ENCODE measurements around the gene GDNF. TPM values are rescaled to one million over a fixed set of nuclear protein-coding genes. Genes with fewer than 3 reads are reported as not detected.
A peak's percentile ranks its signal among the peaks of the same experiment; 100 is the strongest.

Gene GDNF
- total and polyA plus RNA-seq, 10 donors, result 0.02 to 0.88 (median 0.15) TPM; not detected in 2

DNA sequence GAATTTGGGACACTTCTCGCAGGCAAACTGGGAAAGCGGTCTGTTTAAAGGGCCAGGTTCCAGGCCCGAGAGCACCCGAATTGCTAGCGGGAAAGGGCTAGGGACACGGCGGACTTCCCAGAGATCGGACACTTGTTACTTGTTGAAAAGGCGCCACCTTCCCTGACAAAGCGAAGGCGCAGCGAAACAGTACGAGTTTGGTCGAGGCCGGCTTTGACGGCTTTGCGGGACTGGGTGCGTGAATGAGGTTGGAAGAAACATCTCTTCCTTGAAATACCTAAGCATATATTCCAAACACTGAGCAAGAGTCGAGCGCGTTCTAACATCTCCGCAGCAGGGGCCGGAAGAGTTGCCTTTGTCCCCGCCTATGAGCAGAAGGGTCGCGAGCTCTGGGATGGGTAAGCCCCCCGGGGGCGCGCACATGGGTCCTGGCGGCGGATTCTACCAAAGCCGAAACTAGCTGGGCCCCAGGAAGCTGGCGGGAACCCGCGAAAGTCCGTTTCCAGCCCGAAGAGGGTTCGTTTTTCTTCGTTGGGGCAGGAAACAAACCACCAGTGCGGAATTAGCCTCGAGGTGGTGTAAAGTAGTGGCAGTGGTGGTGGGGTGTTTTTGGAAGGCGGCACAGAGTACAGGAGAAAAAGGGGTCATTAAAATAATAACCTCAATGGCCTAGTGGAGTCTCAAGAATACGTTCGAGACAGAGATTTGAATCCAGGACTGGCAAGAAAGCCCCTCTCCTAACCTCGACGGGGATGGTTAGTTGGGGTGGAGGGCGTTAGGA, 1.5 kb downstream of the GDNF start:
- H3K4me1 ChIP-seq, result peaks cover 24 to 71% (median 53%) of the 10 kb centered on the region in 6 donors
- no peak overlapping the region for H3K27ac ChIP-seq
- H3K4me3 ChIP-seq, result peak overlapping the region in 7 of 8 donors; percentile 1 to 61 (median 22)
- H3K36me3 ChIP-seq, result no peaks in the 10 kb centered on the region
- peaks cover 3 to 99% (median 89%) of the 10 kb centered on the region in 7 donors for H3K27me3 ChIP-seq (replicated peaks in 1 of 7)
- DNase-seq, result no peak
- H3K9me3 ChIP-seq, result no peaks in the 10 kb centered on the region
- TF ChIP-seq POLR2A (IDR thresholded peaks at IDR 0.05), result no peak
- TF ChIP-seq, protein P1, sequence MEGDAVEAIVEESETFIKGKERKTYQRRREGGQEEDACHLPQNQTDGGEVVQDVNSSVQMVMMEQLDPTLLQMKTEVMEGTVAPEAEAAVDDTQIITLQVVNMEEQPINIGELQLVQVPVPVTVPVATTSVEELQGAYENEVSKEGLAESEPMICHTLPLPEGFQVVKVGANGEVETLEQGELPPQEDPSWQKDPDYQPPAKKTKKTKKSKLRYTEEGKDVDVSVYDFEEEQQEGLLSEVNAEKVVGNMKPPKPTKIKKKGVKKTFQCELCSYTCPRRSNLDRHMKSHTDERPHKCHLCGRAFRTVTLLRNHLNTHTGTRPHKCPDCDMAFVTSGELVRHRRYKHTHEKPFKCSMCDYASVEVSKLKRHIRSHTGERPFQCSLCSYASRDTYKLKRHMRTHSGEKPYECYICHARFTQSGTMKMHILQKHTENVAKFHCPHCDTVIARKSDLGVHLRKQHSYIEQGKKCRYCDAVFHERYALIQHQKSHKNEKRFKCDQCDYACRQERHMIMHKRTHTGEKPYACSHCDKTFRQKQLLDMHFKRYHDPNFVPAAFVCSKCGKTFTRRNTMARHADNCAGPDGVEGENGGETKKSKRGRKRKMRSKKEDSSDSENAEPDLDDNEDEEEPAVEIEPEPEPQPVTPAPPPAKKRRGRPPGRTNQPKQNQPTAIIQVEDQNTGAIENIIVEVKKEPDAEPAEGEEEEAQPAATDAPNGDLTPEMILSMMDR (IDR thresholded peaks at IDR 0.05 in 8 of 11, conservative IDR thresholded peaks at IDR 0.05 in 3 of 11), result no peak
- TF ChIP-seq POLR2AphosphoS5 (IDR thresholded peaks at IDR 0.05), result no peak
- intact Hi-C loops (cut with DNase I; ENCODE audit: low total_unique reads), result no loop called here
- 4 to 5% (median 4%) methylated on average over 46 to 47 of the region's 47 CpGs for WGBS, 5 donors

DNA sequence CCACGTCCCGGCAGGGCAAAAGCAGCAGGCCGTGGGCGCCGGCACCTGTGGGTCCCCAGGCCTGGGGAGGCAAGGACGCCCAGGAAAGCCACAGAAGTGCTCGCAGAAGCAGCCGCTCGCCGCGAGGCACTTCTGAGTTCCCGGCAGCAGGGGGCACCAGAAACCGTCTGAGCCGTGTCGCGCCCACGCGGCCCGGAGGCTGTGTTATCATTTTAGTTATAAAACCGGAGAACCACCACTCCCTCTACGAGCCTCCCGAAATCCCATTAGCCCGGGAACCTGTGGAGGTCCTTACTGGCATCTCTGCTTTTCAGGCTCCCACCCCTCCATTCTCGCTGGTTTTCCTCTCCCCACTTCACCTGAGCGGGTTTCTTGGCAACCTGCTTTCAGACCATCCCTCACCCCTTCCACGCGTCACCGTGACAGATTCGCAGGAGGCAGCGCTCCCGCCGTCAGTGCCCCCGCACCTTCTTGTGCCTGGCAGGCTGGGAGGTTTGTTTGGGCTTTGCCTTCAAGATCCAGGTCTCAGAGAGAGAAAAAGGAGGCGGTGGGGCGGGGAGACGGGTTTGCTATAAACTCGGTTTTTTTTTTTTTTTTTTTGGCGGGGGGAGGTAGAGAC, 2.3 kb downstream of the GDNF start:
- Histone ChIP-seq H3K27ac (peak overlapping the region in 1 of 8 donors; percentile 26), H3K4me3 (peak overlapping the region in 7 of 8 donors; percentile 11 to 61 (median 22)), H3K4me1 (peaks cover 24 to 71% (median 53%) of the 10 kb centered on the region in 6 donors), H3K36me3 (no peaks in the 10 kb centered on the region), H3K9me3 (no peaks in the 10 kb centered on the region), H3K27me3 (replicated peaks in 1 of 7) (peaks cover 3 to 100% (median 93%) of the 10 kb centered on the region in 7 donors)
- intact Hi-C loops (cut with DNase I; ENCODE audit: low total_unique reads), result loop anchor here (2.0 kb wide), 1 partner anchor 355 kb away; no protein-coding TSS in a partner anchor
- DNase-seq, result peak; percentile 84
- TF ChIP-seq, protein P1 (IDR thresholded peaks at IDR 0.05 in 8 of 11, conservative IDR thresholded peaks at IDR 0.05 in 3 of 11), result peak; percentile 35 to 83 (median 75)
- TF ChIP-seq POLR2AphosphoS5 (IDR thresholded peaks at IDR 0.05) (peak in 1 of 3 donors; percentile 45), POLR2A (IDR thresholded peaks at IDR 0.05) (no peak)
- WGBS, 5 donors, result 3 to 6% (median 5%) methylated on average over 30 to 38 of the region's 38 CpGs

DNA sequence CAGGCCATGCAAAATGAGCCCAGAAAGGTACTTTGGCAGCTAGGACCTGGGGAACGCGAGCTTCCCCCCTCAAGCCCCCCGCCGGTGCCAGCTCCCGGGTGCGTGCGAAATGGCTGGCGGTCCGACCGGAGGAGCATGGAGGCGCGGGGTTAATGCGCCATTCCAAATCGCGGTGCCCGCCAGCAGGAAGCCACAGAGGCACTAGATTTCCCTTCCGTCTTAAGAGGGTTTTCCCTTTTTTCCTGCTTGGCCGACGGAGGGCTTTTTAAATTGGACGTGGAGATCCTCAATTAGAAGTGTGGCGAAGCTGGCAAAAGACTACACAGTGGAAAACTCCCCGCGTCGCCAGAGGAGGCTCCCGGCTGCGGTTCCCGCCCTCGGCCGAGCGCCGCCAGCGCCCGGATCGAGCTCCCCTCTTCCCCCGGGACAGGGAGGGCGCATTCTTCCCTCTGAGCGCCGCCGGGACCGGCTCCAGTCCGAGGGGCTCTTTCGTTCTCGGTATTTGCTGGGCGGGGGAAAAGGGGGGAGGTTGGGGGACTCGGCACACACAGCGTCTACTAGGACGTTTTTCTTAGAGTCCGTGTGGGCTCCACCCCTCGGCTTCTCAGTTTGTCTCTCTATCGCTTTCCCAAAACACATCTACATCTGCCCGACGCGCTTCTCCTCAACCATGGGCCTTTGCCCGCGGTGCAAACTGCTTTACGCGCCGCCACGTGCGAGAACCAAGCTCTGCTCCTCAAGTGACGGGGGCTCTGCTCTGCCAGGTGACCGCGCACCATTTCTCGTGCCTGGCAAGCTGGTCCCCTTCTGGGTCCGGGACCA, 3.0 kb downstream of the GDNF start:
- H3K36me3 ChIP-seq, result no peaks in the 10 kb centered on the region
- 1 to 3% (median 2%) methylated on average over 42 to 65 of the region's 65 CpGs for WGBS, 5 donors
- peaks cover 24 to 71% (median 53%) of the 10 kb centered on the region in 6 donors for H3K4me1 ChIP-seq
- peak overlapping the region in 7 of 8 donors; percentile 11 to 61 (median 22) for H3K4me3 ChIP-seq
- peaks cover 3 to 100% (median 86%) of the 10 kb centered on the region in 7 donors for H3K27me3 ChIP-seq (replicated peaks in 1 of 7)
- peak overlapping the region in 1 of 8 donors; percentile 26 for H3K27ac ChIP-seq
- H3K9me3 ChIP-seq, result no peaks in the 10 kb centered on the region
- intact Hi-C loops (cut with DNase I; ENCODE audit: low total_unique reads), result loop anchor here (2.0 kb wide), 1 partner anchor 356 kb away; no protein-coding TSS in a partner anchor
- no peak for DNase-seq
- TF ChIP-seq POLR2AphosphoS5 (IDR thresholded peaks at IDR 0.05), result no peak
- TF ChIP-seq POLR2A (IDR thresholded peaks at IDR 0.05), result no peak
- TF ChIP-seq, protein P1 (IDR thresholded peaks at IDR 0.05 in 8 of 11, conservative IDR thresholded peaks at IDR 0.05 in 3 of 11), result no peak

Measured in spleen (tissue), 11 donors.